Measurements from ENCODE around the gene PRPSAP1. TPM values are rescaled to one million over a fixed set of nuclear protein-coding genes. Genes with fewer than 3 reads are reported as not detected.

PRPSAP1 gene
- total and polyA plus RNA-seq, 2 of the 8 experiments (the other 6 are each of a cell fraction or from before 2014, with no cell fraction given) = 32.0 to 54.2 TPM

DNA sequence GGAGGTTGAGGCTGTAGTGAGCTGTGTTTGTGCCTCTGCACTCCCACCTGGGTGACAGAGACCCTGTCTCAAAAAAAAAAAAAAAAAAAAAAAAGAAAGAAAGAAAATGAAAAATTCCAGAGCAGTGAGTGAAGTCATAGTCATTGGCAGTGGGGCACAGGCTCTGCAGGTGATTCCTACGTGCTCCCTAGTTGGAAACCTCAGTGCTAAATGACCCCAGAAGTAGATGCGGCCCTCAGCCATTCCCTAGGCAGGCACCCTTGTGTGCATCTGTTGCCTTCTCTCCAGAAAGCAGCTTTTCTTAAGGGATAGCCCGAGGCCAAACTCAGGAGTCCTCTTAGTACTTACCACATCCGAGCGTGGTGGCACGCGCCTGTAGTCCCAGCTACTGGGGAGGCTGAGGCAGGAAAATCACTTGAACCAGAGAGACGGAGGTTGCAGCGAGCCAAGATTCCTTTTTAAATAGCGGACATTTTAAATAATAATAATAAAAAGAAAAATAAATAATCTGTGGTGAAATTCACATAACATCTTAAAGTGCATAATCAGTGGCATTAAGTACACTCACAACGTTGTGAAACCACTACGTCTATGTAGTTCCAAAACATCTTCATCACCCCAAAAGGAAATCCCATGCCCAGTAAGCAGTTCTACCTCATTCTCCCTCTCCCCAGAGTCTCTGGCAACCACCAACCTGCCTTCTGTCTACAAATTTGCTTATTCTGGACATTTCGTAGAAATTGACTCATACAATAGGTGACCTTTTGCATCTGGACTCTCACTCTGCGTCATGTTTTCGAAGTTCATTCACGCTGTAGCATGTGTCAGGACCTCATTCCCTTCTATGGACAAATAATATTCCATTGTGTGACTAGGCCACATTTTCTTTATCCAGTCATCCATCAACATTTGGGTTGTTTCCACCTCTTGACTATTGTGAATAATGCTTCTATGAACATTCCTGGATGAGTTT is 18.2 kb upstream of the PRPSAP1 start (continued):
- TF ChIP-seq SIN3A (conservative IDR thresholded peaks at IDR 0.05 in 1 of 2, IDR thresholded peaks at IDR 0.05 in 1 of 2; ENCODE audit: low read depth in 1 of 2, low read length in 2 of 2) = no peak
- no peak for TF ChIP-seq CEBPB (IDR thresholded peaks at IDR 0.05; ENCODE audit: low read depth, low read length)
- no peak for TF ChIP-seq EGR1 (IDR thresholded peaks at IDR 0.05; ENCODE audit: borderline replicate concordance, low read depth, low read length)
- no peak for TF ChIP-seq RAD21 (IDR thresholded peaks at IDR 0.05 in 1 of 2, conservative IDR thresholded peaks at IDR 0.05 in 1 of 2; ENCODE audit: low read depth in 2 of 2, low read length in 2 of 2)
- TF ChIP-seq RFX5 (IDR thresholded peaks at IDR 0.05; ENCODE audit: borderline replicate concordance, low read depth, low read length) = no peak
- no peak for TF ChIP-seq EZH2 (IDR thresholded peaks at IDR 0.05; ENCODE audit: low read depth, low read length, severe bottlenecking)
